Measurements from ENCODE around the gene ACVR1. TPM values are rescaled to one million over a fixed set of nuclear protein-coding genes. Genes with fewer than 3 reads are reported as not detected.

ACVR1 gene
- total and polyA plus RNA-seq, 3 donors from 2014 or later, result 10.3 to 15.3 (median 14.9) TPM

DNA sequence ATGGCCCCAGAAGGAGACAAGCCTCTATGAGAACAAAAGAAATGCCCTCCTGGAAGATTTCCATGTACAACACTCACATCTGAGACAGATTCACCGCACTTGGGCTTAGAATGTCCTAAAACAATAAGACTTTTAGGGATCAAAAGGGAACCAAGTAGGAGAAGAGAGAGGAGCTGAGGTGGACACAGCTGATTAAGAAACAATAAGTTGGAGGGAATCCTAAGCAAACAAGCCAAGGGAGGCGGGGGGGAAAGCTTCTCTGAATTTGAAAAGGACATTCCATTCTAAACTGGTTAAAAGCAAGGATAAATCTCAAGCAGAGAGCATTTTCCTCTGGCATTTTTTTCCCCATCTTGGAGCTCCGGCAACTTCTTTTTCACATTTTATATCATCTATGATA is 9.9 kb downstream of the ACVR1 start:
- Histone ChIP-seq H3K4me1 (peaks cover 6% of the 10 kb centered on the region), H3K27me3 (no peaks in the 10 kb centered on the region), H3K4me3 (no peak overlapping the region), H3K9me3 (no peaks in the 10 kb centered on the region), H3K36me3 (ENCODE audit: low read depth, missing control alignments) (no peaks in the 10 kb centered on the region), H3K27ac (no peak overlapping the region)
- no peak for TF ChIP-seq POLR2A (IDR thresholded peaks at IDR 0.05)
- TF ChIP-seq, protein P1, sequence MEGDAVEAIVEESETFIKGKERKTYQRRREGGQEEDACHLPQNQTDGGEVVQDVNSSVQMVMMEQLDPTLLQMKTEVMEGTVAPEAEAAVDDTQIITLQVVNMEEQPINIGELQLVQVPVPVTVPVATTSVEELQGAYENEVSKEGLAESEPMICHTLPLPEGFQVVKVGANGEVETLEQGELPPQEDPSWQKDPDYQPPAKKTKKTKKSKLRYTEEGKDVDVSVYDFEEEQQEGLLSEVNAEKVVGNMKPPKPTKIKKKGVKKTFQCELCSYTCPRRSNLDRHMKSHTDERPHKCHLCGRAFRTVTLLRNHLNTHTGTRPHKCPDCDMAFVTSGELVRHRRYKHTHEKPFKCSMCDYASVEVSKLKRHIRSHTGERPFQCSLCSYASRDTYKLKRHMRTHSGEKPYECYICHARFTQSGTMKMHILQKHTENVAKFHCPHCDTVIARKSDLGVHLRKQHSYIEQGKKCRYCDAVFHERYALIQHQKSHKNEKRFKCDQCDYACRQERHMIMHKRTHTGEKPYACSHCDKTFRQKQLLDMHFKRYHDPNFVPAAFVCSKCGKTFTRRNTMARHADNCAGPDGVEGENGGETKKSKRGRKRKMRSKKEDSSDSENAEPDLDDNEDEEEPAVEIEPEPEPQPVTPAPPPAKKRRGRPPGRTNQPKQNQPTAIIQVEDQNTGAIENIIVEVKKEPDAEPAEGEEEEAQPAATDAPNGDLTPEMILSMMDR (IDR thresholded peaks at IDR 0.05), result no peak
- DNase-seq, result no peak
- intact Hi-C loops (cut with DNase I; ENCODE audit: low total_unique reads), result no loop called here
- WGBS, 2 donors, result 46 to 58% methylated on average over 3 of the region's 3 CpGs

DNA sequence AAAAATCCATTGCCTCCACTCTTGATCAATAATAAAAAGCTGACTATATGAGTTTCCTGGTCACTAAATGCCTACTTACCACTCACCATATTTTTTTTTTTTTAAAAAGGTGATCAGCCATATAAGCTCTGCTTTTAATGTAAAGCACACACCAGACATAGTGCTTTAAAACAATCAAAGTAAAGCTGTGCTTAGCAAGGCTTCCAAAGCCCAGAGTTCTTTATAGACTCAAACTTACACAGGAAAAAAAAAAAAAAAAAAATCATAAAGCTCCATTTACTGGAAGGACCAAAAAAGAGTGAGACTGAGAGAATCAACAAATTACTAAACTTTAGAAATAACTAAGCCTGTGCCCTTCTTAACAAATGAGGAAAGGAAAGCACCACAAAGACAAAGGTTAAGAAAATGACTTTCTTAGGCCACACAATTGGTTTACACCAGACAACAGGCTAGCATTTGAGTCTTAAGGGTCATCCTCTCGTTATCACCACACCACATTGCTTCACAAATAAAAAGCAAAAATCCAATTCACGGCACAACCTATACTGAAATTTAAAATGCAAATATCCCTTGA is 11.2 kb downstream of the ACVR1 start:
- DNase-seq, result no peak
- Histone ChIP-seq H3K27ac (no peak overlapping the region), H3K4me1 (peaks cover 6% of the 10 kb centered on the region), H3K9me3 (no peaks in the 10 kb centered on the region), H3K4me3 (no peak overlapping the region), H3K27me3 (no peaks in the 10 kb centered on the region), H3K36me3 (ENCODE audit: low read depth, missing control alignments) (no peaks in the 10 kb centered on the region)
- intact Hi-C loops (cut with DNase I; ENCODE audit: low total_unique reads), result no loop called here
- TF ChIP-seq, protein P1 (IDR thresholded peaks at IDR 0.05), result no peak
- no peak for TF ChIP-seq POLR2A (IDR thresholded peaks at IDR 0.05)
- WGBS, 2 donors, result 92 to 93% methylated on average over 2 of the region's 2 CpGs

GRCh38 chr2:157858846-157859245 is 17.3 kb downstream of the ACVR1 start:
- no peak for TF ChIP-seq POLR2A (IDR thresholded peaks at IDR 0.05)
- TF ChIP-seq, protein P1 (IDR thresholded peaks at IDR 0.05), result no peak
- Histone ChIP-seq H3K4me3 (no peak overlapping the region), H3K27ac (no peak overlapping the region), H3K4me1 (no peaks in the 10 kb centered on the region), H3K36me3 (ENCODE audit: low read depth, missing control alignments) (no peaks in the 10 kb centered on the region), H3K9me3 (no peaks in the 10 kb centered on the region), H3K27me3 (no peaks in the 10 kb centered on the region)
- no peak for DNase-seq
- intact Hi-C loops (cut with DNase I; ENCODE audit: low total_unique reads), result no loop called here
- 78 to 83% methylated on average over 6 of the region's 6 CpGs for WGBS, 2 donors

- no peaks in the 10 kb centered on the region for H3K4me1 ChIP-seq
- no peak overlapping the region for H3K27ac ChIP-seq
- intact Hi-C loops (cut with DNase I; ENCODE audit: low total_unique reads), result no loop called here
- H3K9me3 ChIP-seq, result no peaks in the 10 kb centered on the region
- DNase-seq, result no peak
- 87 to 91% methylated on average over 4 of the region's 4 CpGs for WGBS, 2 donors
- TF ChIP-seq POLR2A (IDR thresholded peaks at IDR 0.05), result no peak
- TF ChIP-seq, protein P1 (IDR thresholded peaks at IDR 0.05), result no peak
- no peaks in the 10 kb centered on the region for H3K27me3 ChIP-seq
- H3K4me3 ChIP-seq, result no peak overlapping the region
- H3K36me3 ChIP-seq (ENCODE audit: low read depth, missing control alignments), result no peaks in the 10 kb centered on the region
These were observed 18.2 kb downstream of the ACVR1 start for GRCh38 chr2:157857881-157858280.

DNA sequence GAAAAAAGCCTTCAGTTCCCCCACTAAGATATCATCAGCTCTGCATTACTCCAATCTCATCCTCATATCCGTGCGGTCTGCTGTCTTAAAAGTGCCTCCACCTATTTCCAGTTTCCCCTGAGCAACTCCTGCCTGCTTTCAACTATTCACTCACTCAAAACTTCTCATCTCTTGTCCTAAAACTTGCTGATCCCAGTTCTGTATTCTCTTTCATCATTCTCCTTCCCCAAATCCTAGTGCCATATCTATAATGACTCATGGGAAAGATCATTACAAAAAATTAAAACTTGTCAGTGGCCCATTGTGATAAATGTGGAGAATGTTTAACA is 20.0 kb downstream of the ACVR1 start:
- Histone ChIP-seq H3K27me3 (no peaks in the 10 kb centered on the region), H3K4me1 (no peaks in the 10 kb centered on the region), H3K4me3 (no peak overlapping the region), H3K36me3 (ENCODE audit: low read depth, missing control alignments) (no peaks in the 10 kb centered on the region), H3K27ac (no peak overlapping the region), H3K9me3 (no peaks in the 10 kb centered on the region)
- TF ChIP-seq, protein P1 (IDR thresholded peaks at IDR 0.05), result no peak
- TF ChIP-seq POLR2A (IDR thresholded peaks at IDR 0.05), result no peak
- no peak for DNase-seq
- WGBS, 2 donors, result 53 to 79% methylated on average over 2 of the region's 2 CpGs
- intact Hi-C loops (cut with DNase I; ENCODE audit: low total_unique reads), result no loop called here

All from testis (tissue), 3 donors.